ENCODE measurements around the gene AQP3. TPM values are rescaled to one million over a fixed set of nuclear protein-coding genes. Genes with fewer than 3 reads are reported as not detected.

Gene AQP3
- total RNA-seq, 1 donor from 2014 or later, result 33.1 TPM

DNA sequence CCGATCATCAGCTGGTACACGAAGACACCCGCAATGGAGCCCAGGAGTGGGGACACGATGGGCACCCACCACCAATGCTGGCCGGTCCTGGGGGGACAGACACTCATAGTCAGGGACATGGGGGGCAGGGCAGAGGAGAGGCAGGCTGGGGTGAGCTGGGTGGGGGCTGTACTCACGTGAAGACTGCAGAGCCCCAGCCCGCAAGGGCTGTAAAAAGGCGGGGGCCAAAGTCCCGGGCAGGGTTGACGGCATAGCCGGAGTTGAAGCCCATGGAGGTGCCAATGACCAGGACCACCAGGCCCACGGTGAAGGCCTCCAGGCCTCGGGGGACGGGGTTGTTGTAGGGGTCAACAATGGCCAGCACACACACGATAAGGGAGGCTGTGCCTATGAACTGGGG is 5.3 kb downstream of the AQP3 start:
- H3K27ac Mint-ChIP-seq, result no peak overlapping the region
- H3K4me3 Mint-ChIP-seq, result no peak overlapping the region
- no peaks in the 10 kb centered on the region for H3K9me3 Mint-ChIP-seq
- TF ChIP-seq, protein P1, sequence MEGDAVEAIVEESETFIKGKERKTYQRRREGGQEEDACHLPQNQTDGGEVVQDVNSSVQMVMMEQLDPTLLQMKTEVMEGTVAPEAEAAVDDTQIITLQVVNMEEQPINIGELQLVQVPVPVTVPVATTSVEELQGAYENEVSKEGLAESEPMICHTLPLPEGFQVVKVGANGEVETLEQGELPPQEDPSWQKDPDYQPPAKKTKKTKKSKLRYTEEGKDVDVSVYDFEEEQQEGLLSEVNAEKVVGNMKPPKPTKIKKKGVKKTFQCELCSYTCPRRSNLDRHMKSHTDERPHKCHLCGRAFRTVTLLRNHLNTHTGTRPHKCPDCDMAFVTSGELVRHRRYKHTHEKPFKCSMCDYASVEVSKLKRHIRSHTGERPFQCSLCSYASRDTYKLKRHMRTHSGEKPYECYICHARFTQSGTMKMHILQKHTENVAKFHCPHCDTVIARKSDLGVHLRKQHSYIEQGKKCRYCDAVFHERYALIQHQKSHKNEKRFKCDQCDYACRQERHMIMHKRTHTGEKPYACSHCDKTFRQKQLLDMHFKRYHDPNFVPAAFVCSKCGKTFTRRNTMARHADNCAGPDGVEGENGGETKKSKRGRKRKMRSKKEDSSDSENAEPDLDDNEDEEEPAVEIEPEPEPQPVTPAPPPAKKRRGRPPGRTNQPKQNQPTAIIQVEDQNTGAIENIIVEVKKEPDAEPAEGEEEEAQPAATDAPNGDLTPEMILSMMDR (conservative IDR thresholded peaks at IDR 0.05), result no peak
- peaks cover 34% of the 10 kb centered on the region for H3K4me1 Mint-ChIP-seq (ENCODE audit: unreplicated experiment)
- no peaks in the 10 kb centered on the region for H3K36me3 Mint-ChIP-seq
- peaks cover 14% of the 10 kb centered on the region for H3K27me3 Mint-ChIP-seq
- no peak for DNase-seq (ENCODE audit: extremely low spot score, unreplicated experiment)

DNA sequence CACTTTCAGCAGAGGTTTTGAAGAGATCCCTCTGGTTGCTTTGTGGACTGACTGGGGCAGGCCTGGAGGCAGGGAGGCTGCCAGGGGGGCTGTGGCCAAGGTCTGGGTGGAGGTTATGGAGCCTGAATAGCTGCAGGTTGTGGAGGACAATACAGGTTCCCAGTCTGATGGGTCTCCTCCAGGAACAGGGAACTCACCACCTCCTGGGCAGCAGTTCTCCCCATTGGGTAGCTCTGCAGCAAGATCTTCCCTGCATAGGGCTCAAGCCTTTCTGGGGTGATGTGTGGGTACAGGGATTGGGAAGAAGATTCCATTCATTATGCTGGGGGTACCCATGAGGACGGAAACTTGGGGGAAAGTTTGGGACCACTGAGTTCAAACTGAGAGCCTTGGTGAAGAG is 6.8 kb downstream of the AQP3 start:
- Mint-ChIP-seq H3K36me3 (no peaks in the 10 kb centered on the region), H3K27me3 (peaks cover 4% of the 10 kb centered on the region), H3K27ac (no peak overlapping the region), H3K4me3 (no peak overlapping the region), H3K4me1 (ENCODE audit: unreplicated experiment) (peaks cover 20% of the 10 kb centered on the region), H3K9me3 (no peaks in the 10 kb centered on the region)
- DNase-seq (ENCODE audit: extremely low spot score, unreplicated experiment), result no peak
- TF ChIP-seq, protein P1 (conservative IDR thresholded peaks at IDR 0.05), result no peak

DNA sequence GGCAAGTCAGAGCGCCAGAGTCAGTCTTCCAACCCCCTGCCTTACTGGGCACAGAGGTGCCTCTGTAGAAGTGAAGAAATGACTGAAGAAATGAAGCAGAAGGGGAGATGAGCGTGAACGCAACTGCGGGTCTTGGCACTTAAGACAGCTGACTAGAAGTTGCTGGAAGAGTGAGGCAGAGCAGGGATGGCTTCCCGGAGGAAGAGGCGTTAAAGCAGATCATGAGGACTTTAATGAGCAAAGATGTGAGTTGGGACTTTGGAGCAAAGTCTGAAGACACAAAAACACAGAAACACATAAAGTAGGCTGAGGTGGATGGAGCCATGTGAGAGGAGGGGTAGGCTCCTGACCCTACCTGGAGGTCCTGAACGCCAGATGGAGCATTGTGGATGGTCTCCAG is 7.2 kb downstream of the AQP3 start:
- TF ChIP-seq, protein P1 (conservative IDR thresholded peaks at IDR 0.05), result no peak
- no peak overlapping the region for H3K27ac Mint-ChIP-seq
- peaks cover 2% of the 10 kb centered on the region for H3K27me3 Mint-ChIP-seq
- H3K4me1 Mint-ChIP-seq (ENCODE audit: unreplicated experiment), result peaks cover 18% of the 10 kb centered on the region
- DNase-seq (ENCODE audit: extremely low spot score, unreplicated experiment), result no peak
- H3K36me3 Mint-ChIP-seq, result no peaks in the 10 kb centered on the region
- H3K9me3 Mint-ChIP-seq, result no peaks in the 10 kb centered on the region
- no peak overlapping the region for H3K4me3 Mint-ChIP-seq

DNA sequence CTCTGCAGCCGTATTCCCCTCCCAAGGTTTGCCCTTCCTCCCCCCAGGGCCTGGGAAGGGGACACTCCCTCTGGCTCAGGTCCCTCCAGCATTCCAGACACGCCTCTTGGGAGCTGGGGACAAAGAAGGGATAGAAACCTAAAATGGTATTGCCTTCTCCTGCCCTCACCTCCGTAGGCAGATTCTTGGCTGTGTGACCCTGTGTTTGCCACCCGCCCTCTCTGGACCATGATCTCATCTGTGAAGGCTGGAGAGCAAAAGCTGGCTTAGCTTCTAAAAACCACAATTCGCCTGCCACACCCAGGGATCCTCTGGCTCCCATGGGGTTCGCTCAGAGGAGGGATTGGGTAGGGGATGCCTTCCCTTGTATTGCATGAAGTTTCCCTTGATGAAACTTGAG is 7.7 kb downstream of the AQP3 start:
- H3K27me3 Mint-ChIP-seq, result no peaks in the 10 kb centered on the region
- TF ChIP-seq, protein P1 (conservative IDR thresholded peaks at IDR 0.05), result no peak
- DNase-seq (ENCODE audit: extremely low spot score, unreplicated experiment), result no peak
- H3K36me3 Mint-ChIP-seq, result no peaks in the 10 kb centered on the region
- H3K27ac Mint-ChIP-seq, result no peak overlapping the region
- H3K9me3 Mint-ChIP-seq, result no peaks in the 10 kb centered on the region
- H3K4me3 Mint-ChIP-seq, result no peak overlapping the region
- peaks cover 15% of the 10 kb centered on the region for H3K4me1 Mint-ChIP-seq (ENCODE audit: unreplicated experiment)

DNA sequence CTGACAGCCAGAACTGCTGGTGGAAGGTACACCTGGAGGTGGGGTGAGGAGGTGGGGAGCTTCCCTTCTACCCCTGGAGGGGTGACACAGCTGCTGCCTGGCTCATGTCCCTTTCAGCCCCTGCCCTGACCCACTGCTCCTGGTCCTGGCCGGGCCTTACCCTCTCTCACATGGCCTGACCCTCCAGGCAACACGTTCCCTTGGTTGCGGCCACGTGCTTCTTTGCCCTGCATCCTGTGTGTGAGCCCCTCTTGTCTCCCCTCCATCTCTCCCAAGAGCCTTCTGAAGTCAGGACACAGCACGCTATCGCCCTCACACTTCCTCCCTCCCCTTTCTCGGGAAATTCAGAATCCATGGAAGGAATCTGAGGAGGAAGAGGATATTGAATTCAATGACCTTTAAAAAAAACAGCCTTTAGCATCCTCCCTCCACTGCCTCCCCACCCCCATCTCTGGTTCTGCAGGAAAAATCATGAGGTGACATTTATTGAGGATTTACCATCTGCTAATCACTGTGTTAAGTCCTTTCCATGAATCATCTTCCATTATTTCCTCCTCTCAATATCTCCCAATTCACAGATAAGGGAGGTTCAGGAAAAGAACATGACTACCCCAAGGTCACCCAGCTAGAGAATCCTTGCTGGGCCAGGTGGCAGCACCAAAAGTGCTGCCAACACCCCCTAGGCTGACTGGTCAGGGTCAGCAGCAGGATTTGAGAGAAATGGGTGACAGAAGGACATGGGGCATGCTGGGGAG is 8.3 kb downstream of the AQP3 start:
- Mint-ChIP-seq H3K36me3 (no peaks in the 10 kb centered on the region), H3K27me3 (no peaks in the 10 kb centered on the region), H3K4me1 (ENCODE audit: unreplicated experiment) (peaks cover 18% of the 10 kb centered on the region), H3K27ac (no peak overlapping the region), H3K9me3 (no peaks in the 10 kb centered on the region), H3K4me3 (no peak overlapping the region)
- TF ChIP-seq, protein P1 (conservative IDR thresholded peaks at IDR 0.05), result no peak
- no peak for DNase-seq (ENCODE audit: extremely low spot score, unreplicated experiment)

All from type B pancreatic cell (in vitro differentiated cells).